Kidney epithelial cell (primary cell): ENCODE measurements around the gene BEND5. TPM values are rescaled to one million over a fixed set of nuclear protein-coding genes. Genes with fewer than 3 reads are reported as not detected.

Experiments used
- DNase-seq: peaks from one replicate; pipeline ENCODE4 v3.0.0-alpha.2; 2010; ENCODE audit warnings: low read depth
- H3K27me3 ChIP-seq: 2 replicates; pipeline ENCODE4 v1.6.0; 2011; ENCODE audit warnings: low read length; ENCODE audit not compliant: control insufficient read depth, insufficient read depth
- H3K36me3 ChIP-seq: 2 replicates; pipeline ENCODE4 v1.5.1; 2011; ENCODE audit warnings: low read length; ENCODE audit not compliant: control insufficient read depth, insufficient read depth
- H3K4me3 ChIP-seq: 2 replicates; pipeline ENCODE4 v1.5.1; 2011; ENCODE audit warnings: low read depth, mild to moderate bottlenecking, control low read depth, low read length
- CTCF ChIP-seq: IDR thresholded peaks from 2 replicates; pipeline ENCODE4 v1.5.1; 2011; ENCODE audit warnings: mild to moderate bottlenecking, moderate library complexity, low read length, control low read depth, inconsistent platforms; ENCODE audit not compliant: insufficient read depth, poor library complexity, severe bottlenecking
- total RNA-seq: library from RNA; depleted of rRNA; stranded (reverse); fragments of >200 nt; gene quantifications from 2 replicates; pipeline ENCODE4 v1.2.3, GENCODE V29; 2015

Gene BEND5
- total RNA-seq, 1 donor from 2014 or later: 4.2 TPM

GRCh38 chr1:48761411-48761810 is 15.3 kb downstream of the BEND5 start:
- Histone ChIP-seq H3K4me3 (no peak overlapping the region), H3K36me3 (no peaks in the 10 kb centered on the region), H3K27me3 (no peaks in the 10 kb centered on the region)
- TF ChIP-seq CTCF: no peak
- DNase-seq: no peak

GRCh38 chr1:48760857-48761256 is 15.8 kb downstream of the BEND5 start:
- Histone ChIP-seq H3K4me3 (no peak overlapping the region), H3K27me3 (no peaks in the 10 kb centered on the region), H3K36me3 (no peaks in the 10 kb centered on the region)
- DNase-seq: no peak
- TF ChIP-seq CTCF: no peak

DNA sequence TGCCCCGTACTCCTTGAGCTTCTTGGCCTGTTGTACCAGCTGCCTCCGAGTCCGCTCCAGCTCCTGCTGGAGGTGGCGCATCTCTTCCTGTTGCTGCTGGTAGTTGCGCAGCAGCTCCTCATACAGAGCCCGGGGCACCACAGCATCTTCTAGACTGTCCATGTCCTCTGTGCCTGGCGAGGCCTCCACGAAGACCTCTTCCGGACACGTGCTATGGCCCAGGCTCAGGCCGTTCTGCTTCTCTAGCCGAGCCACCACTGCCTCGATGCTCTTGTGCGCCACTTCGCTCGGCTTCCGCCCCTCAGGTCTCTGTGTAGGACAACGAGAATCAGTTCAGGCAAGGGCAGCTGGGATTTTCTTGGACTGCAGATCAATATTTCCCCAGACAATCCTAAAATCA is 17.7 kb downstream of the BEND5 start:
- no peak for TF ChIP-seq CTCF
- Histone ChIP-seq H3K27me3 (no peaks in the 10 kb centered on the region), H3K36me3 (no peaks in the 10 kb centered on the region), H3K4me3 (no peak overlapping the region)
- DNase-seq: no peak

GRCh38 chr1:48757363-48757762 is 19.3 kb downstream of the BEND5 start:
- no peaks in the 10 kb centered on the region for H3K36me3 ChIP-seq
- H3K27me3 ChIP-seq: no peaks in the 10 kb centered on the region
- no peak for TF ChIP-seq CTCF
- no peak overlapping the region for H3K4me3 ChIP-seq
- no peak for DNase-seq

DNA sequence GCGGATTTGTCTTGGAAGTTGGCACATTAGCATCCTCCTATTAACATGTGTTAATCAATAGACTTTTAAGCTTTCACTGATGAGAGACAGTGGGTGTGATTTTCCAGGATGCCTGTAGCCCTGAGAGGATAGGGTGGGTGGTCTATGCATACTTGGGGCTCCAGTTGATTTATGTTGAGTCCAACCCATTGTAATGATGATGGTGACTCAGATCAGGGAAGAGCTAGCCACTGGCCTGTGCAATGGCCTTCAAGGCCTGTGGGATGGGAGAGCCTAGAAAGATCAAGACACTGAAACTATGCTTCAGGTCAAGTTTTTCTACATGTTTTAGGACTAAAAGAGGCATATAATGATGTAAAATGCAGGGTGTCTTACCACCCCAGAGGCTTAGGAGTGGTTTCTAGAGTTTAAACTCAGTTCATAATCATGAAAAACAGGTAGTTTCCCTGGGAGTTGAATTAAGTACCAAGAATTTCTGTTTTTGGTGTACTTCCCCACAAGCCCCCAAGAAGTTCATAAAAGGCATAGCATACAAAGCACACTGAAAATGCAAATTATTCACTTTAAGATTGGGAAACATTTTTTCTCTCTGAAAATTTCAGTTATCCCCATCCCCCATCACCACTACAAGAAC is 19.9 kb downstream of the BEND5 start:
- no peak for TF ChIP-seq CTCF
- DNase-seq: no peak
- no peaks in the 10 kb centered on the region for H3K27me3 ChIP-seq
- no peaks in the 10 kb centered on the region for H3K36me3 ChIP-seq
- no peak overlapping the region for H3K4me3 ChIP-seq

DNA sequence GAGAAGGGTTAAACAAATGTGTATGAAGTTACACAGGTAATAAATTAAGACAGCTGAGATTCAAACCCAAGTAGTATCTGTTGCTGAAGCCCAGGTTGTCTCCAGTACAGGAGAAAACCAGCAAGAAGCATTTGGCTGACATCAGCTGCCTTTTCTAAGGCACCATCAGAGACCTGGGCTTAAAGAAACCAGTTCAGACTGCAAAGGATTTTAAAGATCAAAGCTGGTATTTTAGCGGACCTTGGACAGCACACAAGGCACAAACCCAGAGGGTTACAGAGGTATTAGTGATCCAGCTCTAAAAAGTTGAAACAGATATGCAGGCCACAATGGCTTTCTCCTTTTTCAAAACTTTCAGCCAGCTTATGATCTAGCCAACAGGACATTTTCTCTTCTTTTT is 23.4 kb downstream of the BEND5 start:
- Histone ChIP-seq H3K4me3 (no peak overlapping the region), H3K27me3 (no peaks in the 10 kb centered on the region), H3K36me3 (no peaks in the 10 kb centered on the region)
- no peak for TF ChIP-seq CTCF
- no peak for DNase-seq
